ENCODE results near the gene SARDH.
A peak's percentile ranks its signal among the peaks of the same experiment; 100 is the strongest.
"Not testable (repeated sequence)": the region's sequence is repeated elsewhere in the genome, so short reads cannot be mapped to it uniquely, and the experiment has no call there.

The SARDH gene

DNA sequence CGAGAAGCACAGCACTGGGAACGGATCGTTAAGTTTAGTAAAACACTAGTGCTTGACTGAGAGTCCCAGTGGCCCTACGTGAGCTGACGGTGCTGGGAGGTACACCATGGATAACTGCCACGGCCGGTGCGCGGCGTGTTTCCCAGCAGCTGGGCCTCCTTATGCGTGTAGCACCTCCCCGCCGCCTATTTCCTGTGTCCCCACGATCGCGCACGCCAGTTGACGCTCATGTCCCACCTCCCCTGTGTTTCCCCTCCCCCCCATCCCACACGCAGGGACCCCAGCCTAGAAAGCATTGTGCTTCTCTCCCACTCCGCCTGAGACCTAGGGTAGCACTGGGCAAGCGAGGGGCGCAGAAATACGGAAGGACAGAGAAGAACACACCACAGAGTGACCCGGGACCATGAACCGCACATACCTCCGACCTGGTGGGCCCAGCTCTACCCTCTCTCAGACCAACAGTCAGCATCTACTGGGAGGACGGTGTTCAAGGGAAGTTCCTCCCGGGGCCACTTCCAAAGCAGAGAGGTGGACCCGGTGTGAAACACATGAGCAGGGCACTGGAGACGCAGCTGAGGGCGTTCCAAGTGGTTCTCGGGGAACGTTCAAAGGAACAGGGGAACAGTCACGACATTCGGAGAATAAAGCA lies 56.4 kb downstream of the SARDH start:
- DNase-seq = no peak

GRCh38 chr9:133680976-133681657 lies 57.0 kb downstream of the SARDH start:
- DNase-seq = no peak

DNA sequence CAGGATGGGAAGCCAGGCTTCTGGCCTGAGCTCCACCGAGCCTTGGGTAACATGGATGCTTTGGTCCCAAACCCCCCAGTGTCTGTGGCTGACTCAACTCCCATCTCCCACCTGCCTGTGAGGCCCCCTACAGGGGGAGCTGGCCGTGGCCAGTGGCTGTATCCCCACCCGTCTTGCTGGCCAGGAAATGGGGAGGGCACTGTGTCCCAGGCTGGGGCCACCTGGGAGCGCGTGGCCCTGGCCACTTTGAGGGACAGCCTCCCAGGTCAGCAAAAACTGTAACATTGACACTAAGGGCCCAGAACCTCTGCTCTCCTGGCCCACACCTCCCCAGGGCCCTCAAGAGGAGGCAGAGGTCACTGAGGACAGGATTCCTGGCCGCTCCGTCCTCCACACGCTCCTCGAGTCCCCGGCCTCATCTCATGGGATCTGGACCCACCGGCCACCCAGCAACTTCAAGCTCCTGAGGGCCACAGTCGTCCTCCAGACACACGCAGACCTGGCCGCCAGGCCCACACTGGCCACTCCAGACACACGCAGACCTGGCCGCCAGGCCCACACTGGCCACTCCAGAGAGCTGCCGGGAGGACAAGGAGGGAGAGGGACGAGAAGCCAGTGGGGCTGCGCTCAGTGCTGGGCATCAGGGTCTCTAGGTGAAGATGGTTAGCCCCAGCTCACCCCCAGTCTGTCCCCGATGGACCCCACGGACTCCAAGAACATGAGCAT lies 57.7 kb downstream of the SARDH start:
- DNase-seq = no peak

DNA sequence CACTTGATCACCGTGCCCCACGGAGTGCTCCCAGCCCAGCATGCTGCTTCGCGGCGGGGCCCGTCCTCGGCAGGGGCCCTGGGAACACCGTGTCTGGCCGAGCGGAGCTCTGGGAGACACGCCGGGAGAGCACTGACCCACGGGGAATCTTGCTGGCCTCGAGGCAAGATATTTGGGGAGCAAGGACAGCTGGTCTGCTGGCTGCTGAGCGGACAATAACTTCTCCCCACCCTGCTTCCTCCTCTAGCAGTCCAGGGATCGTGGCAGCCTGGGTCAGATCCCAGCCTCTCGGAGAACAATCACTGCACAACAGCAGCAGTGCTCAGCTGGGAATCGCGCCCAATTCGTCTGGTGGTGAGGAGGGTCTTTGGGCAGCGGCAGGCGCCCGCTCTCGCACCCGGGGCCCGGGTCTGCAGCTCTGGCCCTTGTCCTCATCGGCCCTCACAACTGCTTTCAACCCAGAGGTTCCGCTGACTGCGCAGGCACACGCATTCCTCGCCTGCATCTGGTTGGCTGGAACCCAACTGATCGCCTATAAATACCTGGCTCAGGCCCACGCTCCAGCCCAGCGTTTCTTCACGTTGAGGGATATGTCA lies 58.6 kb downstream of the SARDH start:
- DNase-seq = no peak

DNA sequence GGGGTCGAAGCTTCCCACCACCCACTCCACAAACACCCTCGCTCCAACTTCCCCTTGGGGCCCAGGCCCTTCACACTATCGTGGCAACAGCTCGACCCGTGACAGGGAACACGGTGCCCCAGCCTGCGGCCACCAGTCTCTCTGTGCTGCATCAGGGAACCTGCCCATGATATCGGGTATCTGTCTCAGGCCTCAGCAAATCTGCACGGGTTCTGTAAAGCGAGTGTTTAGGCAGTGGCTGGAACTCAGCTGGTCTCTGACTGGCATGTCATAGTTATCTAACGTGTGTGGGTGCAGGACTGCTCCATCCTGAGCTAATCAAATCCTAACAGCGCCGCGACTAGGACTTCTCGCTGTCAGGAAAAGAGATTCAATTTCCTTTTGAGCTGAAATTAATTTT lies 59.1 kb downstream of the SARDH start:
- DNase-seq = no peak

- peak; percentile 63 for DNase-seq
Observed at GRCh38 chr9:133677126-133678010, 60.8 kb downstream of the SARDH start.

GRCh38 chr9:133676450-133676849 lies 61.7 kb downstream of the SARDH start:
- DNase-seq = no peak

- not testable (repeated sequence) for DNase-seq
Observed at GRCh38 chr9:133675796-133676195, 62.4 kb downstream of the SARDH start.

- DNase-seq = no peak
Observed at GRCh38 chr9:133674091-133674490, 64.1 kb downstream of the SARDH start.

DNA sequence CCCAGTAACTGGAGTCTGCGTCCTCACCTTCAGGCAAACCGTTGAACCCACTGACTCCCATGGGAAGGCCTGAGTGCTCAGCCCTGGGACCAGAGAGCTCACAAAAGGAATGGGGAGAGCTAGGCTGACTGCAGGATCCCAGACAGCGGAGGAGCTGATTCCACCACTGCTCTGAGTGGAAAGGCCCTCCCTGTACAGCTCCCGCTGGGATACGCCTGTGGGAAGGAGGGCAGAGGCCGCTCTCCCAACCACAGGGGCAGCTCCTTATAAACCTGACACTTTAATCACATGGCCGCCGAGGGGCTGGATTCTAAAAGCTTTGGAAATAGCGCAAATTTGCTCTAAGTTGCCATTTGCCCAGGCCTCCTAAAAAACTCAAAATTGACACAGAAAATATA lies 64.9 kb downstream of the SARDH start:
- DNase-seq = no peak

- no peak for DNase-seq
Observed at GRCh38 chr9:133672503-133673257, 65.5 kb downstream of the SARDH start.

DNA sequence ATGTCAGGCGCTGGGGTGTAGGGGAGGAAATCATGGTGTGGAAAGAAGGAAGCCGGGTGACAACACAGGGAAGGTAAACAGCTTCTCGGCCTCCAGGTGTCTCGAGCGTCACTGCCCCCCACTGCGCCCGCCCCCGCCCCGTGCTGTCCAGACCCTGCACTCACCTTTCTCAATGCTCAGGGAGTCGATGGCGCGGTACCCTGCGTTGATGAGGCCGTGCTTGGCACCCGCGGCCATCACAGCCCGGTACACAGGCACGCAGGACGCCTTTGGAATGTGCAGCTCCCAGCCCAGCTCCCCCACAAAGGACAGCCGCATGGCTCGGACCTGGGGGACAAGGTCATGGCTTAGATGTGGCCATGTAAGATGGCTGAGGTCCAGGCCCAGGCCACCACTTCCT lies 66.8 kb downstream of the SARDH start:
- DNase-seq = no peak

DNA sequence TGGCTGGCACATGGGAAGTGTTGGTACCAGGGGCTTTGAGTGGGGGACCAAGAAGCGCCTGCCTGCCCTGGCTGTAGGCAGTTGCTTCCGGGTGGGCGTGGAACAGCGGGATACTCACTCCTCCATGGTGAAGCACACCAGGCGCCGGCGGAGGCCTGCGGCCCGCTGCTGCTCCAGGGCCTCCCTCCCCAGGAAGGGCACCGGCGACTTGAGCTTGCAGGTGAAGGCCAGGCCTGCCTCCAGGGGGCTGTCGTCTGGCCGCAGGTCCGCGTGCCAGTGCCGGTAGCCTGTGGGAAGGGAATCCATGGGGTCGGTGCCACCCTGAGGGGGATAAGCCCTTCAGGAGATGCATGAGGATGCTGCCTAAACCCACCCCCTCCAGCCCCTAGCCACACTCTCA lies 67.7 kb downstream of the SARDH start:
- DNase-seq = no peak

DNA sequence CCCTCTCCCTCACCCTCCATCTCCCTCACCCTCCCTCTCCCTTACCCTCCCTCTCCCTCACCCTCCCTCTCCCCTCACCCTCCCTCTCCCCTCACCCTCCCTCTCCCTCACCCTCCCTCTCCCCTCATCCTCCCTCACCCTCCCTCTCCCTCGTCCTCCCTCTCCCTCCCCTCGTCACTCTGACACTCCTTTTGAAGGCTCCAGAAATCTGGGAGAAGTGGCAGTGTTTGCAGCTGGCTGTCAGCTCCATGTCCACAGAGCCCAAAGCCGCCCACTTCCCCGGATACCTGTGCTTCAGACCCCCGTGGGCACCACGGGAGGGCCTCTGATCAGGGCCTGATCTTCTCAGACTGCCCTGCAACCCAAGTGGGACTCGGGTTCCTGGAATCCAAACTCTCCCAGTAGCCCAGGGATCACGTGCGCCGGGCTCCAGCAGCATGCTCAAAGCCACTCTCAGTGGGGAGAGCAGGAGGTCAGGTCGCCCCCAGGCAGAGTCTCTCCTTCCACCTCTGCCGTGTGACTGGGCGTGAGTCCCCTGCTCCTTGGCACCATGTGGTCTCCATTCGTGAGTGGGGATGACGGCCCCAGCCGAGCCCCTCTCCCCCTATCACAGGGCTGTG lies 68.9 kb downstream of the SARDH start:
- no peak for DNase-seq

- no peak for DNase-seq
Observed at GRCh38 chr9:133667759-133668450, 70.2 kb downstream of the SARDH start.

GRCh38 chr9:133666845-133667244 lies 71.3 kb downstream of the SARDH start:
- no peak for DNase-seq

DNA sequence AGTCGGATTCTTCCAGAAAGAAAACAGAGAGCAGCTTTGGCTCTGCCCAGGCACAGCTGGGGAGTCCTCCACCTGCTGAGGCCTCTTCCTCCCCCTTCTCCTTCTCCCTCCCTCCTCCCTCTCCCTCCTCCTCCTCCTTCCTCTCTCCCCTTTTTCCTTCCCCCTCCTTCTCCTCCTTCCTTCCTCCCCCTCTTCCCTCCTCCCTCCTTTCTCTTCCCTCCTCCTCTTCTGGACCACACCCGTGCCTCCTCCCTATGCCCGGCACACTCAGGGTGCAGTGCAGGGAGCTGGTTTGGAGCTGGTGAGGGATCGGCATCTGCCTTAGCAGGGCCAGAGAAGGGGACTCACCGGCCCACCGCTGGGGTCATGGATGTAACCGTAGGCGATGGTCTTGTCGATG lies 71.8 kb downstream of the SARDH start:
- no peak for DNase-seq

- no peak for DNase-seq
Observed at GRCh38 chr9:133665535-133665934, 72.6 kb downstream of the SARDH start.

- no peak for DNase-seq
Observed at GRCh38 chr9:133665096-133665495, 73.1 kb downstream of the SARDH start.

GRCh38 chr9:133664173-133665050 lies 73.7 kb downstream of the SARDH start:
- DNase-seq = no peak
